ENCODE data around the gene FOXP4. TPM values are rescaled to one million over a fixed set of nuclear protein-coding genes. Genes with fewer than 3 reads are reported as not detected.

Gene FOXP4
- total RNA-seq, 1 donor from 2014 or later, result 30.0 TPM

GRCh38 chr6:41642960-41643898, 97.0 kb downstream of the FOXP4 start:
- Histone ChIP-seq H3K4me1 (peaks cover 13% of the 10 kb centered on the region), H3K36me3 (no peaks in the 10 kb centered on the region), H3K27me3 (ENCODE audit: low read depth) (peaks cover 12% of the 10 kb centered on the region), H3K27ac (no peak overlapping the region), H3K4me3 (no peak overlapping the region), H3K9me3 (no peaks in the 10 kb centered on the region)
- peak; percentile 23 for DNase-seq
- ATAC-seq, result no peak
- no peak for TF ChIP-seq CTCF (IDR thresholded peaks at IDR 0.05)
- intact Hi-C loops (cut with DNase I), result no loop called here

GRCh38 chr6:41643899-41644269, 97.7 kb downstream of the FOXP4 start:
- Histone ChIP-seq H3K36me3 (no peaks in the 10 kb centered on the region), H3K4me1 (peaks cover 7% of the 10 kb centered on the region), H3K9me3 (no peaks in the 10 kb centered on the region), H3K27ac (no peak overlapping the region), H3K4me3 (no peak overlapping the region), H3K27me3 (ENCODE audit: low read depth) (peaks cover 5% of the 10 kb centered on the region)
- intact Hi-C loops (cut with DNase I), result no loop called here
- DNase-seq (peak; percentile 28), ATAC-seq (no peak)
- no peak for TF ChIP-seq CTCF (IDR thresholded peaks at IDR 0.05)

GRCh38 chr6:41644297-41644879, 98.2 kb downstream of the FOXP4 start:
- peak; percentile 34 for DNase-seq
- TF ChIP-seq CTCF (IDR thresholded peaks at IDR 0.05), result no peak

GRCh38 chr6:41645007-41645618, 98.9 kb downstream of the FOXP4 start:
- no peaks in the 10 kb centered on the region for H3K9me3 ChIP-seq
- no peak overlapping the region for H3K4me3 ChIP-seq
- no peak overlapping the region for H3K27ac ChIP-seq
- H3K36me3 ChIP-seq, result no peaks in the 10 kb centered on the region
- ATAC-seq, result no peak
- intact Hi-C loops (cut with DNase I), result no loop called here
- H3K27me3 ChIP-seq (ENCODE audit: low read depth), result peaks cover under 1% of the 10 kb centered on the region
- peak; percentile 14 for DNase-seq
- TF ChIP-seq CTCF (IDR thresholded peaks at IDR 0.05), result no peak
- peaks cover 7% of the 10 kb centered on the region for H3K4me1 ChIP-seq

More at GRCh38 chr6:41644297-41644879, 98.2 kb downstream of the FOXP4 start:
- Histone ChIP-seq H3K4me1 (peaks cover 7% of the 10 kb centered on the region), H3K36me3 (no peaks in the 10 kb centered on the region), H3K27ac (no peak overlapping the region), H3K9me3 (no peaks in the 10 kb centered on the region), H3K4me3 (no peak overlapping the region), H3K27me3 (ENCODE audit: low read depth) (peaks cover 5% of the 10 kb centered on the region)
- intact Hi-C loops (cut with DNase I), result no loop called here
- no peak for ATAC-seq

- ATAC-seq (no peak), DNase-seq (peak; percentile 27)
- no peak for TF ChIP-seq CTCF (IDR thresholded peaks at IDR 0.05)
- H3K4me3 ChIP-seq, result no peak overlapping the region
- H3K27ac ChIP-seq, result no peak overlapping the region
- H3K4me1 ChIP-seq, result peaks cover 7% of the 10 kb centered on the region
- no peaks in the 10 kb centered on the region for H3K27me3 ChIP-seq (ENCODE audit: low read depth)
- H3K9me3 ChIP-seq, result no peaks in the 10 kb centered on the region
- no peaks in the 10 kb centered on the region for H3K36me3 ChIP-seq
- intact Hi-C loops (cut with DNase I), result no loop called here
Observed at GRCh38 chr6:41646026-41646795, 100.0 kb downstream of the FOXP4 start.

Data from lower lobe of right lung (tissue), 2 donors.